ENCODE results near the gene RETREG2. TPM values are rescaled to one million over a fixed set of nuclear protein-coding genes. Genes with fewer than 3 reads are reported as not detected.

RETREG2 gene
- polyA plus RNA-seq, 1 experiment: 131 TPM

GRCh38 chr2:219161097-219161496, 17.0 kb upstream of the RETREG2 start:
- CTCF ChIA-PET: no interaction called here
- Histone ChIP-seq H3K36me3 (ENCODE audit: control insufficient read depth, insufficient read depth, low read length) (no peaks in the 10 kb centered on the region; the same call in 1 of the 2 replicates), H3K4me3 (ENCODE audit: low read depth, low read length) (peak overlapping the region; percentile 73), H3K27me3 (ENCODE audit: control insufficient read depth, insufficient read depth, low read length) (no peaks in the 10 kb centered on the region)
- TF ChIP-seq, protein P1, sequence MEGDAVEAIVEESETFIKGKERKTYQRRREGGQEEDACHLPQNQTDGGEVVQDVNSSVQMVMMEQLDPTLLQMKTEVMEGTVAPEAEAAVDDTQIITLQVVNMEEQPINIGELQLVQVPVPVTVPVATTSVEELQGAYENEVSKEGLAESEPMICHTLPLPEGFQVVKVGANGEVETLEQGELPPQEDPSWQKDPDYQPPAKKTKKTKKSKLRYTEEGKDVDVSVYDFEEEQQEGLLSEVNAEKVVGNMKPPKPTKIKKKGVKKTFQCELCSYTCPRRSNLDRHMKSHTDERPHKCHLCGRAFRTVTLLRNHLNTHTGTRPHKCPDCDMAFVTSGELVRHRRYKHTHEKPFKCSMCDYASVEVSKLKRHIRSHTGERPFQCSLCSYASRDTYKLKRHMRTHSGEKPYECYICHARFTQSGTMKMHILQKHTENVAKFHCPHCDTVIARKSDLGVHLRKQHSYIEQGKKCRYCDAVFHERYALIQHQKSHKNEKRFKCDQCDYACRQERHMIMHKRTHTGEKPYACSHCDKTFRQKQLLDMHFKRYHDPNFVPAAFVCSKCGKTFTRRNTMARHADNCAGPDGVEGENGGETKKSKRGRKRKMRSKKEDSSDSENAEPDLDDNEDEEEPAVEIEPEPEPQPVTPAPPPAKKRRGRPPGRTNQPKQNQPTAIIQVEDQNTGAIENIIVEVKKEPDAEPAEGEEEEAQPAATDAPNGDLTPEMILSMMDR (IDR thresholded peaks at IDR 0.05; ENCODE audit: insufficient read depth, low read depth, low read length): no peak
- no peak for DNase-seq (ENCODE audit: low read depth)
- POLR2A ChIA-PET: no interaction called here

DNA sequence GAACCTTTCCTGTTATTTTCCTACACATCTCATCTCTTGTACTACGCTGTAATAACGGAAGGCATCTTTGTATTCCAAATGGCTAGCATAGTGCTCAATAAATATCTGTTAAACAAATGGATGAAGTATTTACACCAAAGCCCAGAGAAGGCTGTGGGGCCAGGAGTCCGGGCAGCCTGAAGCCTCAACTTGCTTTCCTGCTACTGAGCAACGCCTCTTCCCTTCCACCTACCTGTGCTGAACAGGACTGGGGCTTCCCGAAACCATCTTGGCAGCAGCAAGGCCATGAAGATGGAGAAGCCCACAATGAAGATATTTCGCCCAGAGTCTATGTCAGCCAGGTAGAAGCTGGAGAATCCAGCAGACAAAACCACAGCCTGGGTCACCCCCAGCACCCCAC, 14.9 kb upstream of the RETREG2 start:
- Histone ChIP-seq H3K4me3 (ENCODE audit: low read depth, low read length) (no peak overlapping the region), H3K27me3 (ENCODE audit: control insufficient read depth, insufficient read depth, low read length) (no peaks in the 10 kb centered on the region), H3K36me3 (ENCODE audit: control insufficient read depth, insufficient read depth, low read length) (no peaks in the 10 kb centered on the region; the same call in 1 of the 2 replicates)
- no peak for DNase-seq (ENCODE audit: low read depth)
- POLR2A ChIA-PET: no interaction called here
- CTCF ChIA-PET: interaction anchor here (1.0 to 1.7 kb wide), 2 partner anchors 132 to 137 kb away, joined by 3 to 5 read pairs; no protein-coding TSS in a partner anchor
- TF ChIP-seq, protein P1 (IDR thresholded peaks at IDR 0.05; ENCODE audit: insufficient read depth, low read depth, low read length): no peak

GRCh38 chr2:219165058-219165911, 12.8 kb upstream of the RETREG2 start:
- ChIA-PET CTCF (interaction anchor here (1.2 to 1.5 kb wide), 3 partner anchors 12 to 130 kb away, joined by 3 to 8 read pairs (median 5); partner anchors contain the start of gene ZFAND2B), POLR2A (no interaction called here)
- Histone ChIP-seq H3K27me3 (ENCODE audit: control insufficient read depth, insufficient read depth, low read length) (no peaks in the 10 kb centered on the region), H3K4me3 (ENCODE audit: low read depth, low read length) (no peak overlapping the region), H3K36me3 (ENCODE audit: control insufficient read depth, insufficient read depth, low read length) (no peaks in the 10 kb centered on the region; the same call in 1 of the 2 replicates)
- TF ChIP-seq, protein P1 (IDR thresholded peaks at IDR 0.05; ENCODE audit: insufficient read depth, low read depth, low read length): no peak
- no peak for DNase-seq (ENCODE audit: low read depth)

DNA sequence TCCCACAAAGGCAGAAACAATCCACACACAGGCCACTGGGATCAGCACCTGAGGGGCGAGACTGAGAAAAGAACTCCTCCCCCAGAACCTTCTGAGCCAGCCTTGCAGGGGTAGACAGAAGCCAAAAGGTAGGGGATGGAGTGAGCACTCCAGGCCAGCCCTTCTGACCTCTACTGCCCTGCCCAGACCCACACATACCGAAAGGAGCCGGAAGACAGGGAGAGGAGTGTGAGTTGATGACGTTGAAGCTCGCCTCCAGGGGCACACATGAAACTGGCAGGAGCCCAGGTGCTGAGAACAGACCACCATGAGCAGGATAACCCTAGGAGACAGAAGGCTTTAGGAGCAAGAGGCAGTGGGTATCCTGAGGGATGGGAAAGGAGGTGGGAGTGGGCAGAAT, 10.1 kb upstream of the RETREG2 start:
- no peak overlapping the region for H3K4me3 ChIP-seq (ENCODE audit: low read depth, low read length)
- TF ChIP-seq, protein P1 (IDR thresholded peaks at IDR 0.05; ENCODE audit: insufficient read depth, low read depth, low read length): no peak
- CTCF ChIA-PET: interaction anchor here (1.0 kb wide), 1 partner anchor 8 kb away, joined by 3 read pairs; no protein-coding TSS in a partner anchor
- H3K36me3 ChIP-seq (ENCODE audit: control insufficient read depth, insufficient read depth, low read length): peaks cover 8% of the 10 kb centered on the region
- no peaks in the 10 kb centered on the region for H3K27me3 ChIP-seq (ENCODE audit: control insufficient read depth, insufficient read depth, low read length)
- POLR2A ChIA-PET: no interaction called here
- DNase-seq (ENCODE audit: low read depth): no peak

GRCh38 chr2:219168526-219168925, 9.5 kb upstream of the RETREG2 start:
- CTCF ChIA-PET: interaction anchor here (1.0 to 5.4 kb wide), 2 partner anchors 9 to 130 kb away, joined by 3 to 45 read pairs; no protein-coding TSS in a partner anchor
- POLR2A ChIA-PET: no interaction called here
- H3K27me3 ChIP-seq (ENCODE audit: control insufficient read depth, insufficient read depth, low read length): no peaks in the 10 kb centered on the region
- DNase-seq (ENCODE audit: low read depth): no peak
- H3K36me3 ChIP-seq (ENCODE audit: control insufficient read depth, insufficient read depth, low read length): peaks cover 11% of the 10 kb centered on the region
- TF ChIP-seq, protein P1 (IDR thresholded peaks at IDR 0.05; ENCODE audit: insufficient read depth, low read depth, low read length): no peak
- H3K4me3 ChIP-seq (ENCODE audit: low read depth, low read length): no peak overlapping the region

All from BJ (cell line).